Daoy (cell line): ENCODE data around the gene RNF123. TPM values are rescaled to one million over a fixed set of nuclear protein-coding genes. Genes with fewer than 3 reads are reported as not detected.

Experiments
- DNase-seq: peaks from one replicate; pipeline ENCODE4 v3.0.0-alpha.2; 2015; ENCODE audit warnings: low read depth
- total RNA-seq: library from RNA; depleted of rRNA; stranded (reverse); fragments of >200 nt; shearing (Covaris generic); gene quantifications from 2 replicates; pipeline ENCODE4 v1.2.3, GENCODE V29; 2014; rRNA removed

The RNF123 gene
- 16.6 and 17.1 TPM in 2 replicates for total RNA-seq

DNA sequence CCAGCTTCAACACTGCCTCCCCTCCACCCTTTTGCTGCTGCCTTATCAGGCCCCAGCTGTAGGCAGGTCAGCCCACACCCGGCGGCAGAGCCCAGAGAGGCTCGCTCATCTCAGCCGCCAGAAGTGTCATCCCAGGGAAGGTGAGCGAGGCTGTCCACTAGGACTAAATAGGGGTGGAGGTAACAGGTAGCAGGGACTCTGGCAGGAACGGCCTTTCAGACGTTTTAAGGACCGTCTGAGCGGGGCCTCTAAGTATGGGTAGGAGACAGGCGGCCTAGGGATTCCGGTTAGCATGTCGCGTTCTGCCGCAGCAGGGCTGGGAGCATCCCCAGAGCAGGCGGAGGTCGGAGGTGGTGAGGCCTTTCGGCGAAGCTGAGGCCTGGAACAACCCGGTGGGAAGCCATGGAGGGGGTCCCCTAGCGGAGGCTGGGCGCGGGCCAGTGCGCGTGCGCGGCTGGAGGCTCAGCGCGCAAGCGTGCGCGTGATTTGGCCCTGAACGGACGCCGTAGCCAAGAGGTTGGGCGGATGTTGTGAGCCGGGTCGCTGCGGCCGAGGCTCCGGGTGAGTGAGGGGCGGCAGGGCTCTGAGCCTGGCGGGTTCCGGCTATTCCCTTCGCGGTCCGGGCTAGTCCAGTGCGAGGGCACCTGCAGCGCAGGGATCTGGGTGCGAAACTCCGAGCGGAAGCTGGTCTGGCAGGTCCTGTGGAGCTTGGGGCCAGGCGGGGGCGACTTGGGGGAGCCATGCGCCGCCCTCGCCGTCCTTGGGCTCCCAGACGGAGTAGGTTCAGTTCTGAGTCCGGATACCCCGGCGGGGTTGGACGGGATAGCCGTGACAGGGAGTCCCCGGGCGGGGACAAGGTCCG is at the start of gene RNF123, which contains the start of gene MST1:
Gene RNF123, plus strand, starts transcription at position 512 of the 862 bp plus-strand sequence. CDS start 1,609 bp downstream, outside the sequence.
Gene MST1, minus strand, starts transcription at position 429 of the 862 bp plus-strand sequence. CDS start 783 bp downstream, outside the sequence.
- DNase-seq, result peak; percentile 94

DNA sequence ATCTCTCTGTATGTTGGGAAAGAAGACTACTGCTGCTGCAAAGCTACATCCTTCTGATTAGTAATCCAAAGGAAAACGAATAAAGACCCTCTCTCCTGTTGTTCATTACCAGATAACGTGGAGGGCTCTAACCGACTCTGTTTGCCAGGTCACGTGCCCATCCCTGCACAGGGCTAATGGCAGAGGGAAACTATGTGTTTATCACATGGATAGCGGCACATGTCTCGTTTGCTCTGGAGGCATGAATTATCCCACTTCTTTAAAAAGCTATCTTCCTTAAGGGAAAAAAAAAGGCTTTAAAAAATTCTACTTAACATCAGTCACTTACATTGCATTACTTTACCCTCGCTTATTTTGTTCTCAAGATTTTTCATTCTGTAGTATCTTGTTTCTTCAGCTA is 48.1 kb upstream of the RNF123 start:
- no peak for DNase-seq

DNA sequence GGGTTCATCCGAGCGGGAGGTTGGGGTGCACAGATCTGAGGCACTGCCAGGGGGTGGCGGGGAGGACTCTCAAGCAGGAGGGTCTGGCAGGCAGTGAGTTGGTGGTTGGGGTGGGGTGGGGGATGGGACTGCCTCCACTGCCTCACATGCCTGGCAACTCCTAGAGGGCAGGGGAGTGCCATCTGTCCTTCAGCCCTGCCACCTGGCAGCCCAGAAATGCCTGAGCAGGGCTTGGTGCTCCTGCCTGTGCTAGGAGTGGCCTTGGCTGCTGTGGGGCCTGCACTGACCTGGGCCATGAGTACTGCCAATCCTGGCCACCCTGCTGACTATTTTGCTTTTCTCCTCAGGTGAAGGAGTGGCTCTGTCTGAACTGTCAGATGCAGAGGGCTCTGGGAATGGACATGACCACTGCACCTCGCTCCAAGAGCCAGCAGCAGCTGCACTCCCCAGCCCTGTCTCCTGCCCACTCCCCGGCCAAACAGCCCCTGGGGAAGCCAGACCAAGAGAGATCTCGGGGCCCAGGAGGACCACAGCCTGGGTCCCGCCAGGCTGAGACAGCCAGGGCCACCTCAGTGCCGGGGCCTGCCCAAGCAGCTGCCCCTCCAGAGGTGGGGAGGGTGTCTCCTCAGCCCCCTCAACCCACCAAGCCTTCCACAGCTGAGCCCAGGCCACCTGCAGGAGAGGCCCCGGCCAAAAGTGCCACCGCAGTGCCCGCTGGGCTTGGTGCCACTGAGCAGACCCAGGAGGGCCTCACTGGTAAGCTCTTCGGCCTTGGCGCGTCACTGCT is 47.2 kb upstream of the RNF123 start:
- DNase-seq, result no peak

DNA sequence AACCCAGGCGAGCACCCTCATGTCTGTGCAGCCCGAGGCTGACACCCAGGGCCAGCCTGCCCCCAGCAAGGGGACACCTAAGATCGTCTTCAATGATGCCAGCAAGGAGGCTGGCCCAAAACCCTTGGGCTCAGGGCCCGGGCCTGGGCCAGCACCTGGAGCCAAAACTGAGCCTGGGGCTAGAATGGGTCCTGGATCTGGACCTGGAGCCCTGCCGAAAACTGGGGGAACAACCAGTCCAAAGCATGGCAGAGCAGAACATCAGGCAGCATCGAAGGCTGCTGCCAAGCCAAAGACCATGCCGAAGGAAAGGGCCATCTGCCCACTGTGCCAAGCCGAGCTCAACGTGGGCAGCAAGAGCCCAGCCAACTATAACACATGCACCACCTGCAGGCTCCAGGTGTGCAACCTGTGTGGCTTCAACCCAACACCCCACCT is 46.6 kb upstream of the RNF123 start:
- no peak for DNase-seq

DNA sequence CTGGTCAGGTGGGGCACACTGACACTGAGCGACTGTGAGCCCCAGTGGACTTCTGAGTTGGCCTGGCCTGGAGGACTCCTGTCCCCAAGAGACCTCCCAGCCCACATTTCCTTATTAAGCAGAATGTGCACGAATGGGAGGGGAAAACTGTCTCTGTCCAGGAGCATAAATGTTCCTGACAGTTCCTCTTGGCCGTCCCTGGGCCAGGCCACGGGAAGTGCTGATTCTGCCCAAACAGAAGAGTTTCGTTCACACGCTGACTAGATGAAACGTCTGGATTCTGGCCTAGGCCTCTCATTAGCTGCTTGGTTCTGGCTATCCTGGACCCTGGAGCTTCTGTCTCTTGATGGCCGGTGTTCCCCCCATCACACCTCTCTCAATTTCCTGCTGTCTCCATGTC is 44.7 kb upstream of the RNF123 start:
- DNase-seq, result no peak

DNA sequence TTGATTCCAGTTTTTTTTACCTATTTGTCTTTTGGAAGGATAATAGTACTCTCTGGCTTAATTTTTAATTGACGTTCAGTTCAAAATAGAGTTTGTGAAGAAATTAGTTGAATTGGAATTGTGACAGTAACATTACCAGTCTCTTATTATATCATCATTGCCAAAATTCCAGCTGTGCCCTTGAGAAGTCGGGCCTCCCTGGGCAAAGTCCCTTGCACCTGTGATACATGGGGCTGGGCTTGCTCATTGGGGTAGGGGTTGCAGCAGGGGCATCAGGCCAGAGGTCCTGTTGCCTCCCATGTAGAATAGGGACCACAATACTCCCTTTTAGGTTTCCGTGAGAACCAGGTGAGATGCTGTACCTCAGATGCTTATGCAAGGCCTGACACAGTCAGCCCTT is 43.1 kb upstream of the RNF123 start:
- DNase-seq, result no peak

DNA sequence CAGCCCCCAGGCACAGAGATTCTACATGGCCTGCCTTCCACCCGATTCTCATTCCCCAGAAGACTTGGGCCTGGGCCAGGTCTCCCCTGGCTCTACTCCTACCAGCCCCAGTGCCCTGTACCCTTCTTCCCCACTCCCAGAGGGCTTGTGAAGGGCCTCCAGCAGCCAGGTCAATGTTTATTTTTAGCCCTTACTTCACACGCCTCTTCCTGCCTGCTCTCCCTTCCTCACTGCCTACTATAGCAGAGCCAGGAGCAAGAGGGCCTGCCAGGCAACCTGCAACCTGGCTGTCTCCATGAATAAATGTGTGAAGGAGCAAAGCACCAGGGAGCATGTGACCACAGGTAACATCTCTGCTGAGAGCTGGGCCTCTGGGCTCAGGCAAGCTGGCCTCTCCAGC is 41.6 kb upstream of the RNF123 start:
- DNase-seq, result no peak

DNA sequence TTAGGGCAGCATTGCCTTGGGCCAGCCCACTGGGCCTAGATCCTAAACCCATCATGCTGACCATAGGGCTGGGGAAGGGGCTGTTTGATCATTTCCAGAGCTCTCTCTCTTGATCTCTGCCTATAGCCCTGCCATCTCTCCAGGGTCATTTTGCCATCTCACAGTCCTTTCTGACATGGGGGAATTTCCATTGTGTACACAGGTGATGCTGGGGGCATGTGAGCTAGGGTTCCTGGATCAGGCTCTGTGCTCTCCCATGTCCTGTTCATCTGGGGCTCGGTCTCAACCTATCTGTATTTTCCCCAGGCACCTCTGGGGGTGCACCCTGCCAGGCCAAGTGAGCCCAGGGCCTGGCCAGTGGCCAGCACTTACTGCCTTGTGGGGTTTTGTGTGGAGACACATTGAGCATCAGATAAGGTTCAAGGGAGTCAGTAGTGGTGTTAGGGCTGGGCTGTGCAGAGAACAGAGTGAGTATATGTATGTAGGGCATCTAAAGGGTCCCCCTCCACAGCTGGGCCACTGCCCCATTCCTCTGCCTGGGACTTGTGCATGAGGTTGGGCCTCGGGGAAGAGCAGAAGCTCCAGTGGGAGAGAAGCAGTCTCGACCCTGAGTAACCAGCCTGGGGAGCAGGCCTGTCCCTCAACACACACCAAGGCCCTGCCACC is 40.9 kb upstream of the RNF123 start:
- no peak for DNase-seq

DNA sequence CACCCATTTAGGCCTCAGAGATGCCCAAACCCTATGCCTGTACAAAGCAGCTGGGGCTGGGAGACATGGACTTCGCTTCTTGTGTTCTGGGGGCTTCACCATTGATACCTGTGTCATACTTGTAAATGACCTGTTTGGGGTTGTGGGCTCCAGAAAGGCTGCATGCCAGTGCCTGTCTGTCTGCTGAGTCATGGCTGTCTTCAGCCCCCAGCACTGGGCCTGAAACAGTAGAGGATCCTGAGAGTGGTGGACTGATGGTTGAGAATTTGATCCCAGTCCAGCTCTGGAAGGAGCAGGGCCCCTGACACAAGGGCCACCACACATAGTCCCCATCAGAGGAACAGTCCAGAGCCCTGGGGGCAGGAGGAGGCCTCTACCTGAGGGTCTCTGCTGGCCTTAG is 39.8 kb upstream of the RNF123 start:
- DNase-seq, result no peak

DNA sequence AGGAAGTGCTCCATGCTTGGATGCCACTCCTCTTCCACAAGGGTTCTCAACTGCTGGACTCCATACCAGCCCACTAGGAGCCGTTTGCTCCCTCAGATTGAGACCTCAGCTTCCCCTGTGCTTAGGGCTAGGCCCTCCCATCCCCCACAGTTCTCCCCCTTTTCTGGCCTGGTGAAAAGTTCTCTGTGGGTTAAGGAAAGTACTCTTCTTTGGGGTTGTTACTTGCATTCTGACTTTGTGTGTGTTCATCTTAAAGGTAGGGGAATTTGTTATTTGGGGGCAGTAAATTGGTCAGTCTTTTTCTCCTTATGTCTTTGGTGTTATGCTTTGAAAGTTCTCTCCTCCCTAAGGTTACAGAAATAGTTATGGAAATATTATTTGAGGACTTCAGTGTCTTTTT is 39.2 kb upstream of the RNF123 start:
- no peak for DNase-seq

DNA sequence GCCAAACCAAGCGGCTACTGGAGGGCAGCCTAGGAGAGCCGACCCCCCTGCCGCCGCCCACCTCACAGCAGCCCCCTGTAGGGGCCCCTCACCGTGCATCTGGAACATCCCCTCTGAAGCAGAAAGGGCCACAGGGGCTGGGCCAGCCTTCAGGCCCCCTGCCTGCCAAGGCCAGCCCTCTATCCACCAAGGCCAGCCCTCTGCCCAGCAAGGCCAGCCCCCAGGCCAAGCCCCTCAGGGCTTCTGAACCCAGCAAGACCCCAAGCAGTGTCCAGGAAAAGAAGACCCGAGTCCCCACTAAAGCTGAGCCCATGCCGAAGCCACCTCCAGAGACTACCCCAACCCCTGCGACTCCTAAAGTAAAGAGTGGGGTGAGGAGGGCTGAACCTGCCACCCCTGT is 38.7 kb upstream of the RNF123 start:
- DNase-seq, result no peak

DNA sequence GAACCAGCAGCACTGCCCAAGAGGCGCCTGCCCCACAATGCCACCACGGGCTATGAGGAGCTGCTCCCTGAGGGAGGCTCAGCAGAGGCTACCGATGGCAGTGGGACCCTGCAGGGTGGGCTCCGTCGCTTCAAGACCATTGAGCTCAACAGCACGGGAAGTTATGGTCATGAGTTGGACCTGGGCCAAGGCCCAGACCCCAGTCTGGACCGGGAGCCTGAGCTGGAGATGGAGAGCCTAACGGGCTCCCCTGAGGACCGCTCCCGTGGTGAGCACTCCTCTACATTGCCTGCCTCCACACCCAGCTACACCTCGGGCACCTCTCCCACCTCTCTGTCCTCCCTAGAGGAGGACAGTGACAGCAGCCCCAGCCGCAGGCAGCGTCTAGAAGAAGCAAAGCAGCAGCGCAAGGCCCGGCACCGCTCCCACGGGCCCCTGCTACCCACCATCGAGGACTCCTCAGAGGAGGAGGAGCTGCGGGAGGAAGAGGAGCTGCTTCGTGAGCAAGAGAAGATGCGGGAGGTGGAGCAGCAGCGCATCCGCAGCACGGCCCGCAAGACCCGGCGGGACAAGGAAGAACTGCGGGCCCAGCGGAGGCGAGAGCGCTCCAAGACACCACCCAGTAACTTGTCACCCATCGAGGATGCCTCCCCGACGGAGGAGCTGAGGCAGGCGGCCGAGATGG is 37.0 kb upstream of the RNF123 start:
- DNase-seq, result no peak

DNA sequence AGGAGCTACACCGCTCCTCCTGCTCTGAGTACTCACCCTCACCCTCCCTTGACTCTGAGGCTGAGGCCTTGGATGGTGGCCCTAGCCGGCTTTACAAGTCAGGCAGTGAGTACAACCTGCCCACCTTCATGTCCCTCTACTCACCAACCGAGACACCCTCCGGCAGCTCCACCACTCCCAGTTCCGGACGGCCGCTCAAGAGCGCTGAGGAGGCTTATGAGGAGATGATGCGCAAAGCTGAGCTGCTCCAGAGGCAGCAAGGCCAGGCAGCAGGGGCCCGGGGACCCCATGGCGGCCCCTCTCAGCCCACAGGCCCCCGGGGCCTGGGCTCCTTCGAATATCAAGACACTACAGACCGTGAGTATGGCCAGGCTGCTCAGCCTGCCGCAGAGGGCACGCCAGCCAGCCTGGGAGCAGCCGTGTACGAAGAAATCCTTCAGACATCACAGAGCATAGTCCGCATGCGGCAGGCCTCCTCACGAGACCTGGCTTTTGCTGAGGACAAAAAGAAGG is 36.4 kb upstream of the RNF123 start:
- no peak for DNase-seq

DNA sequence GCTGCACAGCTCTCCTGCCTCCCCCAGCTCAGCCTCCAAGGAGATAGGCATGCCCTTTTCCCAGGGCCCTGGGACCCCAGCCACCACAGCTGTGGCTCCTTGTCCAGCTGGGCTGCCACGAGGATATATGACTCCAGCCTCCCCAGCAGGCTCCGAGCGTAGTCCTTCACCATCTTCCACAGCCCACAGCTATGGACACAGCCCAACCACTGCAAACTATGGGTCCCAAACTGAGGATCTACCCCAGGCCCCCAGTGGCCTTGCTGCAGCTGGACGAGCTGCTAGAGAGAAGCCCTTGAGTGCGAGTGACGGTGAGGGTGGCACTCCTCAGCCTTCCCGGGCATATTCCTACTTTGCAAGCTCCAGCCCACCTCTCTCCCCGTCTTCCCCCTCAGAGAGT is 35.7 kb upstream of the RNF123 start:
- DNase-seq, result no peak

DNA sequence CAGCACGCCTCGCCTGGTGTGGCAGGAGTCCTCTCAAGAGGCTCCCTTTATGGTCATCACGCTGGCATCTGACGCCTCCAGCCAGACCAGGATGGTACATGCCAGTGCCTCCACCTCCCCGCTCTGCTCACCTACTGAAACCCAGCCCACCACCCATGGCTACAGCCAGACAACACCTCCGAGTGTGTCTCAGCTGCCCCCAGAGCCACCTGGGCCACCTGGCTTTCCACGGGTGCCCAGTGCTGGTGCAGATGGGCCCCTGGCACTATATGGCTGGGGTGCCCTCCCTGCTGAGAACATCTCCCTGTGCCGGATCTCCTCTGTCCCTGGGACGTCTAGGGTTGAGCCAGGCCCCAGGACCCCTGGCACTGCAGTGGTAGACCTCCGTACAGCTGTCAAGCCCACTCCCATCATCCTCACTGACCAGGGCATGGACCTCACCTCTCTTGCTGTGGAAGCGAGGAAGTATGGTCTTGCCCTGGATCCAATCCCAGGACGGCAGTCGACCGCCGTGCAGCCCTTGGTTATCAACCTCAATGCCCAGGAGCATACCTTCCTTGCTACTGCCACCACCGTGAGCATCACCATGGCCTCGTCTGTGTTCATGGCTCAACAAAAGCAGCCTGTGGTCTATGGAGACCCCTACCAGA is 35.1 kb upstream of the RNF123 start:
- DNase-seq, result no peak

DNA sequence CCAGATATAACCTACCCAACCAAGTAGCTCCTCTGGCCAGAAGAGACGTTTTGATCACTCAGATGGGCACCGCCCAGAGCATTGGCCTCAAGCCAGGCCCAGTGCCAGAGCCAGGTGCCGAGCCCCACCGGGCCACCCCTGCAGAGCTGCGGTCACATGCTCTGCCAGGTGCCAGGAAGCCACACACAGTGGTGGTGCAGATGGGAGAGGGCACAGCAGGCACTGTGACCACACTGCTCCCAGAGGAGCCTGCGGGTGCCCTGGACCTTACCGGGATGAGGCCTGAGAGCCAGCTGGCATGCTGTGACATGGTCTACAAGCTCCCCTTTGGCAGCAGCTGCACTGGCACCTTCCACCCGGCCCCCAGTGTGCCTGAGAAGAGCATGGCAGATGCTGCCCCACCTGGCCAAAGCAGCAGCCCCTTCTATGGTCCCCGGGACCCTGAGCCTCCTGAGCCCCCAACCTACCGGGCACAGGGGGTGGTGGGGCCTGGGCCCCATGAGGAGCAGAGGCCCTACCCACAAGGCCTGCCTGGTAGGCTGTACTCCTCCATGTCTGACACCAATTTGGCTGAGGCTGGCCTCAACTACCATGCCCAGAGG is 34.3 kb upstream of the RNF123 start:
- DNase-seq, result no peak

DNA sequence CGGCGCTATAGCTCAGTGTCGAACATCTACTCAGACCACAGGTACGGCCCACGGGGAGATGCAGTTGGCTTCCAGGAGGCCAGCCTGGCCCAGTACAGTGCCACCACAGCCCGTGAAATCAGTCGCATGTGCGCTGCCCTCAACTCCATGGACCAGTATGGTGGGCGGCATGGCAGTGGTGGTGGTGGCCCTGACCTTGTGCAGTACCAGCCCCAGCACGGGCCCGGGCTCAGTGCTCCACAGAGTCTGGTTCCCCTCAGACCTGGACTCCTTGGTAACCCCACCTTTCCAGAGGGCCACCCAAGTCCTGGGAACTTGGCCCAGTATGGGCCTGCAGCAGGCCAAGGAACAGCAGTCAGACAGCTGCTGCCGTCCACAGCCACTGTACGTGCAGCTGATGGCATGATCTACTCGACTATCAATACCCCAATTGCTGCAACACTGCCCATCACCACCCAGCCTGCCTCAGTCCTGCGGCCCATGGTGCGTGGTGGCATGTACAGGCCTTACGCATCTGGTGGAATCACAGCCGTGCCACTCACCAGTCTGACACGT is 33.5 kb upstream of the RNF123 start:
- no peak for DNase-seq

DNA sequence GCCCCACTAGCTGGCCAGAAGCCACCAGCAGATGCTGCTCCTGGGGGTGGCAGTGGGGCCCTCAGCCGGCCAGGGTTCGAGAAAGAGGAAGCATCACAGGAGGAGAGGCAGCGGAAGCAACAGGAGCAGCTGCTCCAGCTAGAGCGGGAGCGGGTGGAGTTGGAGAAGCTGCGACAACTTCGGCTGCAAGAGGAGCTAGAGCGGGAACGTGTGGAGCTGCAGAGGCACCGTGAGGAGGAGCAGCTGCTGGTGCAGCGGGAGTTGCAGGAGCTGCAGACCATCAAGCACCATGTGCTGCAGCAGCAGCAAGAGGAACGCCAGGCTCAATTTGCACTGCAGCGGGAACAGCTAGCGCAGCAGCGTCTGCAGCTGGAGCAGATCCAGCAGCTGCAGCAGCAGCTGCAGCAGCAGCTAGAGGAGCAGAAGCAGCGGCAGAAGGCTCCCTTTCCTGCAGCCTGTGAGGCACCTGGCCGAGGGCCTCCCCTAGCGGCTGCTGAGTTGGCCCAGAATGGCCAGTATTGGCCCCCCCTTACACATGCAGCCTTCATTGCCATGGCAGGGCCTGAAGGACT is 32.7 kb upstream of the RNF123 start:
- DNase-seq, result peak; percentile 33

DNA sequence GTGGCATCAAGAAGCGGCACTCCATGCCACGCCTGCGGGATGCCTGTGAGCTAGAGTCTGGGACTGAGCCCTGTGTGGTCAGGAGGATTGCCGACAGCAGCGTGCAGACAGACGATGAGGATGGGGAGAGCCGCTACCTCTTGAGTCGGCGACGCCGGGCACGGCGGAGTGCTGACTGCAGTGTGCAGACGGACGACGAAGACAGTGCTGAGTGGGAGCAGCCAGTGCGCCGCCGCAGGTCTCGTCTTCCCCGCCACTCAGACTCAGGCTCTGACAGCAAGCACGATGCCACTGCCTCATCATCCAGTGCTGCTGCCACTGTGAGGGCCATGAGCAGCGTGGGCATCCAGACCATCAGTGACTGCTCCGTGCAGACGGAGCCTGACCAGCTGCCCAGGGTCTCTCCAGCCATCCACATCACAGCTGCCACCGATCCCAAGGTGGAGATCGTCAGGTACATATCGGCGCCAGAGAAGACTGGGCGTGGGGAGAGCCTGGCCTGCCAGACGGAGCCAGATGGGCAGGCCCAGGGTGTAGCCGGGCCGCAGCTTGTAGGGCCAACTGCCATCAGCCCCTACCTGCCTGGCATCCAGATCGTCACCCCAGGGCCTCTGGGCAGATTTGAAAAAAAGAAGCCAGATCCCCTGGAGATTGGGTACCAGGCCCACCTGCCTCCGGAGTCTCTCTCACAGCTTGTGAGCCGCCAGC is 32.0 kb upstream of the RNF123 start:
- no peak for DNase-seq
